H1 (cell line): ENCODE measurements around the gene PRRC2C. TPM values are rescaled to one million over a fixed set of nuclear protein-coding genes. Genes with fewer than 3 reads are reported as not detected.

Source experiments
- CBX8 ChIP-seq: fragments of 300-800, 300-1000 bp; sonication (generic); IDR thresholded peaks from 2 replicates; pipeline ENCODE4 v1.7.1; 2016; ENCODE audit warnings: low read depth, low read length, borderline replicate concordance
- CHD1 ChIP-seq: IDR thresholded peaks from 2 replicates; pipeline ENCODE4 v1.6.1; 2012; ENCODE audit warnings: low read depth, low read length, improper control_type of control experiment
- CHD2 ChIP-seq: IDR thresholded peaks from 2 replicates; pipeline ENCODE4 v1.6.1; 2012; ENCODE audit warnings: low read length, improper control_type of control experiment
- POLR2AphosphoS5 ChIP-seq: IDR thresholded peaks from 2 replicates; pipeline ENCODE4 v1.6.1; 2011; ENCODE audit warnings: low read depth, low read length
- TBP ChIP-seq: IDR thresholded peaks from 2 replicates; pipeline ENCODE4 v1.6.1; 2011; ENCODE audit warnings: low read depth, low read length, improper control_type of control experiment
- polyA plus RNA-seq, 7 experiments: library from polyadenylated mRNA; depleted of rRNA in 3 of 7; stranded (reverse) in 5 of 7; unstranded in 2 of 7; fragments of >200 nt in 5 of 7; fragments of 200-250 nt in 2 of 7; gene quantifications; 1 replicate in 5 of 7; 2 replicates in 1 of 7; 4 replicates in 1 of 7; pipeline versions ENCODE4 v1.2.1 to v1.2.3, GENCODE V29; 2011 to 2013; ENCODE audit warnings: missing spikeins in 2 of 7, mixed read lengths in 2 of 7
- total RNA-seq: library from RNA; stranded (reverse); fragmentation: NEBNext Ultra II Directional; extraction: Animal tissue kit (Norgen Biotek cat#: 25700); gene quantifications from 2 replicates; pipeline ENCODE4 v1.2.1, GENCODE V29; 2021

The PRRC2C gene
- total and polyA plus RNA-seq, 2 of the 8 experiments (the other 6 are each of a cell fraction or from before 2014, with no cell fraction given): 125 to 264 TPM

DNA sequence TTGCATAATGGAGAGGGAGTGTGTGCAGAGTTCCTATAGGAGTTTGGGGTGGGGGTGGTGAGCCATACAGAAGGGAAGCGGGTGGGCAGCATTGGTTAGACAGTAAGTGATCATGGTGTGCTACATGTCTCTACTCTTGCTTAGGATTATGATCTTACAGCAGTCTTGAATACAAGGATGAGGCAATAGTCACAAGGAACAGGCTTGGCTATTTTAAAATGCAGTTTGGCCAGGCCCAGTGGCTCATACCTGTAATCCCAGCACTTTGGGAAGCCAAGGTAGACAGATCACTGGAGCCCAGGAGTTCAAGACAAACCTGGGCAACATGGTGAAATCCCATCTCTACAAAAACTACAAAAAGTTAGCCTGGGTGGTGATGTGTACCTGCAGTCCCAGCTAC lies 154.9 kb downstream of the PRRC2C start (continued):
- TF ChIP-seq CBX8 (no peak), POLR2AphosphoS5 (no peak), TBP (no peak), CHD1 (no peak), CHD2 (no peak)
- TF ChIP-seq, all 59 proteins: peak for 0
